Cardiac fibroblast (primary cell): Measurements from ENCODE around the gene GCHFR.

ENCODE experiments used
- DNase-seq, 2 donors: peaks; one replicate each; pipeline versions ENCODE4 v3.0.0 to v3.0.0-alpha.2; 2010; ENCODE audit warnings: low read depth in 2 of 2
- H3K4me3 ChIP-seq, 2 donors: replicated peaks in 1 of 2; 1 replicate in 1 of 2; 2 replicates in 1 of 2; pipeline ENCODE4 v1.5.1; 2011; ENCODE audit warnings: low read depth in 2 of 2, low read length in 2 of 2, mild to moderate bottlenecking in 2 of 2, moderate library complexity in 1 of 2
- TF ChIP-seq, protein P1 (sequence below): IDR thresholded peaks from one replicate; pipeline ENCODE4 v1.5.1; 2011; ENCODE audit warnings: low read depth, mild to moderate bottlenecking, low read length, inconsistent platforms

Gene GCHFR

DNA sequence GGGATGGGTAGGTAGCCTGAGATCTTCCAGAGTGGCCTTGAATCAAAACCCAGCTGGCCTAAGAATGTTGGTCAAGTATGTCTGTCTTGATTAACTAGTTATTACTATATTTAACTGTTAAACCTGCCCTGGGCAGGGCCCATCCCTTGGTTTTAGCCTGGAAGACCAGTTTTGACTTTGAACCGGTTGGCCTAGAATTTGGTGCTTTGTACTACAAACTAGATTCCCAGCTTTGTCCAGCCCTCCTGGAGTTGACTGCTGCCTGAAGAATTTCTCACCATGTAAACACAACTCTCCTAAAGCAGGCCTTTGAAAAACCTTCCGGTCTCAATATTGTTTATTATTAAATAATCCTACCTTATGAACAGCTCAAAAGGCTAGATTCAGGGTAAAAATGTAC lies 21.9 kb downstream of the GCHFR start:
- H3K4me3 ChIP-seq, result no peak overlapping the region
- no peak for DNase-seq
- TF ChIP-seq, protein P1, sequence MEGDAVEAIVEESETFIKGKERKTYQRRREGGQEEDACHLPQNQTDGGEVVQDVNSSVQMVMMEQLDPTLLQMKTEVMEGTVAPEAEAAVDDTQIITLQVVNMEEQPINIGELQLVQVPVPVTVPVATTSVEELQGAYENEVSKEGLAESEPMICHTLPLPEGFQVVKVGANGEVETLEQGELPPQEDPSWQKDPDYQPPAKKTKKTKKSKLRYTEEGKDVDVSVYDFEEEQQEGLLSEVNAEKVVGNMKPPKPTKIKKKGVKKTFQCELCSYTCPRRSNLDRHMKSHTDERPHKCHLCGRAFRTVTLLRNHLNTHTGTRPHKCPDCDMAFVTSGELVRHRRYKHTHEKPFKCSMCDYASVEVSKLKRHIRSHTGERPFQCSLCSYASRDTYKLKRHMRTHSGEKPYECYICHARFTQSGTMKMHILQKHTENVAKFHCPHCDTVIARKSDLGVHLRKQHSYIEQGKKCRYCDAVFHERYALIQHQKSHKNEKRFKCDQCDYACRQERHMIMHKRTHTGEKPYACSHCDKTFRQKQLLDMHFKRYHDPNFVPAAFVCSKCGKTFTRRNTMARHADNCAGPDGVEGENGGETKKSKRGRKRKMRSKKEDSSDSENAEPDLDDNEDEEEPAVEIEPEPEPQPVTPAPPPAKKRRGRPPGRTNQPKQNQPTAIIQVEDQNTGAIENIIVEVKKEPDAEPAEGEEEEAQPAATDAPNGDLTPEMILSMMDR, result no peak

DNA sequence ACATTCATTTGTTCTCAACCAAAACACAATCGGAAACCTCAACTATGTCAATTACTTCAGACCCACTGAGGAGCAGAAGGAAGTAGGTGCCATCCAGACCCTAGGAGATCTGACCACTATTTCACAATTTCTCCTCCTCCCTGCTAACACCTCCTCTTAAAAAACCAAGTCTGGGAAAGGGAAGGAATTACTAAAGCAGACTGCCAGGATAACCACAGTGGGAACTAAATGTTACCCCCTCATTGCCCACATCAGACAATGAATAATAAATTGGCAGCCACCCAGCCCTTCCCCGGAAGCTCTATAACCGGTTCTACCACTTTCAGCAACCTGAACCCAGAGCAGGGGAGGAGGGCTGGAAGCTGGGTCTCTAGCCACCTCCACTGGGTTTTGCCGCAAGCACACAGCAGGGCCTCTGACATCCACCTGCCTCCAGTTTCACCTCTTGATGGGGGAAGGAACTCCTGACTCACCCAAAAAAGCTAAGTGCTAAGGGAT lies 23.5 kb downstream of the GCHFR start:
- no peak overlapping the region for H3K4me3 ChIP-seq
- DNase-seq, result peak; percentile 77 to 79
- TF ChIP-seq, protein P1, result no peak

- no peak for DNase-seq
- H3K4me3 ChIP-seq, result no peak overlapping the region
- TF ChIP-seq, protein P1, result no peak
Measured at GRCh38 chr15:40787991-40788390, 24.1 kb downstream of the GCHFR start.

GRCh38 chr15:40789119-40789518 lies 25.3 kb downstream of the GCHFR start:
- no peak for DNase-seq
- H3K4me3 ChIP-seq, result no peak overlapping the region
- TF ChIP-seq, protein P1, result no peak

DNA sequence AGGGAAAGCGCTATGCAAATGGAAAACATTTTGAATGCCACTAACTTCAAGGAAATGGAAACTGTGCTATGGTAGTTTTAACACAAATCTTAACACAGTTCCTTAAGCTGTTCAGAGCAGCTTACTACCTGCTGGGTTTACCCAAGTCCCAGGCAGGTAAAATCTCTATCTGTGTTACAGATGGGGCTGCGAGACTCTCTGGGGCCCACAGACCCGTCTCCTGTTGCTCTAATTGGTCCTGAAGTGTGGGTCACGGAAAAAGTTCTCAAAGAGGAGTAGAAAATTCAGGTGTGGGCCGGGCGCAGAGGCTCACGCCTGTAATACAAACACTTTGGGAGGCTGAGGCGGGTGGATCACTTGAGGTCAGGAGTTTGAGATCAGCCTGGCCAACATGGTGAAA lies 26.1 kb downstream of the GCHFR start:
- TF ChIP-seq, protein P1, result no peak
- no peak overlapping the region for H3K4me3 ChIP-seq
- no peak for DNase-seq

GRCh38 chr15:40790718-40791117 lies 26.9 kb downstream of the GCHFR start:
- DNase-seq, result peak; percentile 27 to 45
- no peak overlapping the region for H3K4me3 ChIP-seq
- TF ChIP-seq, protein P1, result no peak

DNA sequence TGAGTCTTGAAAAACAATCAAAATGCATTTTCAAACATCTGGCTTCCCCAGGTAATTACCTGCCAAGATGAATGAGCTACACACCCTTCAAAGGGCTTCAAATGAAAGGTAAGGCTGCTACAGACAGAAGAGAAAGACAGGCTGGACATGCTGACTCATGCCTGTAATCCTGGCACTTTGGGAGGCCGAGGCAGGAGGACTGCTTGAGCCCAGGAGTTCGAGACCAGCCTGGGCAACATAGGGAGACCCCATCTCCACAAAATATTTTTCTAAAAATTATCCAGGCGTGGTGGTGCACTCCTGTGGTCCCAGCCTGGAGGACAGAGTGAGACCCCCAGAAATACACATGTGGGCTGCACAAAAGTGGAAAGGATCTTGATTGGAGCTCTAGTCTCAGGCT lies 28.5 kb downstream of the GCHFR start:
- H3K4me3 ChIP-seq, result no peak overlapping the region
- DNase-seq, result no peak
- TF ChIP-seq, protein P1, result no peak
